Vagina (tissue), 2 donors: ENCODE data around the gene OXSR1.

Source experiments
- CTCF ChIP-seq, 3 experiments: fragments of 450-650 bp in 2 of 3; fragments of 200-600 bp in 1 of 3; sonication (generic) in 1 of 3; IDR thresholded peaks; one replicate each; pipeline ENCODE4 v1.5.1; 2017 to 2019; ENCODE audit warnings: antibody characterized with exemption in 3 of 3, mild to moderate bottlenecking in 2 of 3, moderate library complexity in 2 of 3
- POLR2A ChIP-seq, 2 donors: fragments of 450-650 bp; IDR thresholded peaks; one replicate each; pipeline ENCODE4 v1.6.1; 2017; ENCODE audit warnings: antibody characterized with exemption in 2 of 2, mild to moderate bottlenecking in 2 of 2, moderate library complexity in 2 of 2
- POLR2AphosphoS5 ChIP-seq, 2 donors: sonication (generic); formaldehyde crosslinking; IDR thresholded peaks; one replicate each; pipeline ENCODE4 v1.9.0; 2017; ENCODE audit warnings: antibody characterized with exemption in 2 of 2, mild to moderate bottlenecking in 2 of 2, low read depth in 1 of 2; ENCODE audit not compliant: insufficient read depth in 1 of 2

DNA sequence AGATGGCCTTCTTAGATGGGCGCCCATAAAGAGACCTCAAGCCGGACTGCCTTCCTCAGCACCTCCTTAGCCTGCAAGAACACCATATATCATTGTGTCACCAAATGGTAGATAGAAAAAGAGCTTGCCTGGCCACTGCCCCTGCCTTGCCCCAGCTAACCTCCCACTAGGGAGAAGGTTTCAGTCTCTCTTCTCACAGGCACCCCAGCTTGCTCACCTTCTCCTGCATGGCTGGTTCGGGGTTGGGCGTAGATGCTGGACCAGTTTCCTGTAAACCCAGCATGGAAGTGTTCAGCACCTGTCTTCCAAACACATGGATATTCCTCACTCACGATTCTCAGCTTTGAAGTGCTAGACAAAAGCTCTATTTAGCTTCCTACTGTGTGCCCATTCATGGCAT is 113.5 kb downstream of the OXSR1 start:
- TF ChIP-seq POLR2A (IDR thresholded peaks at IDR 0.05), result no peak
- no peak for TF ChIP-seq CTCF (IDR thresholded peaks at IDR 0.05)
- no peak for TF ChIP-seq POLR2AphosphoS5 (IDR thresholded peaks at IDR 0.05; ENCODE audit: insufficient read depth in 1 of 2, low read depth in 1 of 2)
